HG02938 (cell line): ENCODE measurements around the gene ECD.

Experiments used
- ATAC-seq: cut with Tn5 transposase; IDR thresholded peaks from one replicate; pipeline ENCODE4 v1.9.1; 2021; ENCODE audit warnings: mild to moderate bottlenecking, moderate library complexity; ENCODE audit not compliant: unreplicated experiment

The ECD gene

GRCh38 chr10:73167783-73168464 lies at the start of gene ECD, which contains the start of gene FAM149B1:
ECD (minus strand) TSS chr10:73168008; CDS start chr10:73163937, 4,071 bp downstream.
FAM149B1 (plus strand) TSS chr10:73168119; CDS start chr10:73168340, 221 bp downstream.
- ATAC-seq, result peak; percentile 85

GRCh38 chr10:73215749-73216148 lies 47.9 kb upstream of the ECD start:
- ATAC-seq, result no peak

DNA sequence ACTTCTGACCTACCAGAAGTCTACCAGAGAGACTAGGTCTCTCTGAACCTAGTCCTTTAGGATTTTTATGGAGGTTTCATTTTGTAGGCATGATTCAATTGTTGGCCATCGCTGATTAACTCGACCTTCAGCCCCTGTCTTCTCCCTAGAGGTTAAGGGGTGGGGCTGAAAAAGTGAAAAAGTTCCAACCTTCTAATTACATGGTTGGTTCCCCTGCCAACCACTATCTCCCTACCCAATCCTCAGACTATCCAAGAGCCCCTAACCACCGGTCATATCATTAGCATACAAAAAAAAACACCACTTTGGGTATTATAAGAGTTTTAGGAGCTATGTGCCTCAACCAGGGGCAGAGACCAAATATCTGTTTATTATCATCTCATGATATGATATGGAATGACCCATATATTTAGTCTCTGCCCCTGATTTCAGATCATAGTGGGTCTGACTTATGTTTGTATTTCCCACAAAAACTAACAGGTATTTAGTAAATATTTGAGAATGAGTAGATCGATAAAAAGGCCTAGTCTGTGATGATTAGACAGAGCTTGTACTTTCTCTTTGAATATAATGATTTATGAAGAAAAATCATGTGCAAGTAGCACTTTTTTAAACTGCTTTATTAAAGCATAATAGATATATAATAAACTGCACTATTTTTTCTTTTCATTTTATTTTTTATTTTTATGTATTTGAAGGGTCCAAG lies 43.5 kb upstream of the ECD start:
- ATAC-seq, result no peak

DNA sequence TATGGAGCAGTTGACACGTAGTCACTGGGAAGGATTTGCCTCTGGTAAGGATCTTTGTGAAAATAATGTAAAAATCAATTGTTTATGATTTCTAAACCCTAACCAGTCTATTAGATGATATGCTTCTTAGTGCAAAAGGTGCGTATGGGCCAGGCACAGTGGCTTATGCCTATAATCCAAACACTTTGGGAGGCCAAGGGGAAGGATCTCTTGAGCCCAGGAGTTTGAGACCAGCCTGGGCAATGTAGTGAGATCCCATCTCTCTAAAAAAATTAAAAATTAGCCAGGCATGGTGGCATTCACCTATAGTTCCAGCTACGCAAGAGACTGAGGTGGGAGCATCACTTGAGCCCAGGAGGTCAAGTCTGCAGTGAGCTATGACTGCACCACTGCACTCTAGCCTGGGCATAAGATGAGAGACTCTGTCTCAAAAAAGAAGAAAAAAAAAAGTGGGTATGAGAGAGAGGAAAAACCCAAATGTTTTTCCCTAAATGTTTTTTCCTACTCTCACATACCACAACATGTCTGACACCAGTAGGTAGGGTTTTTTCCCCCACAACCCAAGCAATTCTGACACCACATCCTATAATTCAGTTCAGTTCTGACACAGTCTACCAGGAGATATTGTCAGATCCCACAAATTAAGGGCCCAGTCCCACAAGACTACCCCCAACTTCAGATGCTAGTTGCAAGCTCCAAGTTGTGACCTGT lies 42.7 kb upstream of the ECD start:
- ATAC-seq, result no peak

DNA sequence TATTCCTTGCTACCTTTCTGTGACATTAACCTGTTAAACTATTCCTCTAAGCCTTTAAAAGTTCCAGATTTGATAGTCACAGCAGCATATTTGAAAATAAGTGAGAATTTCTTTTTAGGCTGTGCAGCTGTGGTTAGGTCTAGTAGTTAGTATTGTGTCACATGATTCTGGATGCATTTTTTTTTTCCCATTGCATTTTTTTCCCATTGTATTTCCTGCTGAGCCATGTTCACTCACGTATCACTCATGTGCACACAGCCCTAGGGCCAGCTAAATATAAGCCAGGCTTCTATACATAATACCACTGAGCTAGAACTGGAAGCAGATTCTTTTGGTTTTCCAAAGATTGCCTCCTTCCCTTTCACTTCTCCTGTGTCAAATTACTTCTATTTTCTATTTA lies 41.9 kb upstream of the ECD start:
- no peak for ATAC-seq

DNA sequence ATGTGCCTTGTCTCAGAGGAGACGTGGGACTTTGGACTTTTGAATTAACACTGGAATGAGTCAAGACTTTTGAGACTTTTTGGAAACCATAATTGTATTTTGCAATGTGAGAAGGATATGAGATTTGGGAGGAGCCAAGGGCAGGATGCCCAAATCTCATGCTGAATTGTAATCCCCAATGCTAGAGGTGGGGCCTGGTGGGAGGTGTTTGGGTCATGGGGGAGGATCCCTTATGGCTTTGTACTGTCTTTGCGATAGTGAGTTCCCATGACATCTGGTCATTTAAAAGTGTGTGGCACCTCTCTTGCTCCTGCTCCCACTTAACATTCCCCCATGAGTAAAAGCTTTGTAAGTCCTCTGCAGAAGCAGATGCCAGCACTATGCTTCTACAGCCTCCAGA lies 40.1 kb upstream of the ECD start:
- no peak for ATAC-seq

DNA sequence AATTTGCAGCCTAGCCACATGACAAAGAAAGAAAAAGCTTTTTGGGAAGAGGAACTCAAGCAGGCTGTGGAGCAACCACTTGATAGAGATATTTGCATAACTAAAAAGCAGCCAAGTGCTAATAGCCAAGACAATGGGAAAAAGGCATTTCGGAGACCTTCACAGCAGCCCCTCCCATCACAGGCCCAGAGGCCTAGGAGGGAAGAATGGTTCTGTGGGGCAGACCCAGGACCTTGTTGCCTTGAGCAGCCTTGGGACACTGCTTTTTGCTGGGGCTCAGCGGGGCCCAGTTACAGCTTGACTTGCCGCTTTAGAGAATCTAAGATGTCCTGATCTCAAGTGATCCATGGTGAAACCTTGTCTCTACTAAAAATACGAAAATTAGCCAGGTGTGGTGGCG lies 38.6 kb upstream of the ECD start:
- no peak for ATAC-seq

DNA sequence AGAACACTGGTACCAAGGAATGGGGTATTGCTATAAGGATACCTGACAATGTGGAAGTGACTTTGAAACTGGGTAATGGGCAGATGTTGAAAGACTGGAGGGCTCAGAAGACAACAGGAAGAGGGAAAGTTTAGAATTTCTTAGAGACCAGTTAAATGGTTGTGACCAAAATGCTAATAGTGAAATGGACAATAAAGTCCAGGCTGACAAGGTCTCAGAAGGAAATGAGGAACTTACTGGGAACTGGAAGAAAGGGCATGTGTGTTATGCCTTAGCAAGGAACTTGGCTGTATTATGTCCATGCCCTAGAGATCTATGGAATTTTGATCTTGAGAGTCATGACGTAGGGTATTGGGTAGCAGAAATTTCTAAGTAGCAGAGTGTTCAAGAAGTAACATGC lies 38.1 kb upstream of the ECD start:
- no peak for ATAC-seq

GRCh38 chr10:73205081-73205480 lies 37.3 kb upstream of the ECD start:
- ATAC-seq, result no peak

- no peak for ATAC-seq
Measured at GRCh38 chr10:73190188-73190587, 22.4 kb upstream of the ECD start.

DNA sequence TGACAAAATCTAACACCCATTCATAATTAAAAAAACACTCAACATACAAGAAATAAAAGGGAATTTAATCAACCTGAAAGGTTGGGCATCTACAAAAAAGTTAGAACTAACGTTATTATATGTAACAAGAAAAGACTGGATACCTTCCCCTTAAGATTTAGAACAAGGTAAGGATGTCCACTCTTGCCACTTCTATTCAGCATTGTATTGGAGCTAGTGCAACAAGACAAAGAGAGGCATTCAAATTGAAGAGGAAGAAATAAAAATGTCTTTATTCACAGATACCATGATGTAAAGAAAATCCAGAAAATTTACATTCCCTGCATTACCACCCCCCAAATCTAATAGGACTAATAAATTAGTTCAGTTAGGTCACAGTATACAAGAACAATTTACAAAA lies 18.5 kb upstream of the ECD start:
- ATAC-seq, result no peak

GRCh38 chr10:73183667-73184281 lies 16.0 kb upstream of the ECD start:
- ATAC-seq, result no peak

GRCh38 chr10:73182568-73182967 lies 14.8 kb upstream of the ECD start:
- no peak for ATAC-seq

- no peak for ATAC-seq
Measured at GRCh38 chr10:73174148-73174925, 6.5 kb upstream of the ECD start.

GRCh38 chr10:73172867-73173266 lies 5.1 kb upstream of the ECD start:
- no peak for ATAC-seq

GRCh38 chr10:73169320-73169719 lies 1.5 kb upstream of the ECD start:
- no peak for ATAC-seq

DNA sequence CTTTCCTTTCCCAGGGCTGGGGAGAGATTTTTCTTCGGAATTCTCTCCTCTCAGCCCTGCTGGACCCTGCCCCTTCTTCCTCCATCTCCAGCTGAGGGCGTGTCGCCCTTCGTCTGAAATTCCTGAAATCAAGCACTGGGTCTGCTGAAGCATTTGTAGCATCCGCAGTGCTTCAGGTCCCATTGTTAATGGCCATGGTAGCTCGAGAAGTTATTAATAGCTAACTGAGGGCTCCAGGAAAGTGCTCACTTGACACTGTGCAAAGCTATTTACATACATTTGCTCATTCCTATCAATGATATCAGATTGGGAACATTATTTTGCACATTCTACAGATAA lies 626 bp upstream of the ECD start:
- ATAC-seq, result peak; percentile 14

DNA sequence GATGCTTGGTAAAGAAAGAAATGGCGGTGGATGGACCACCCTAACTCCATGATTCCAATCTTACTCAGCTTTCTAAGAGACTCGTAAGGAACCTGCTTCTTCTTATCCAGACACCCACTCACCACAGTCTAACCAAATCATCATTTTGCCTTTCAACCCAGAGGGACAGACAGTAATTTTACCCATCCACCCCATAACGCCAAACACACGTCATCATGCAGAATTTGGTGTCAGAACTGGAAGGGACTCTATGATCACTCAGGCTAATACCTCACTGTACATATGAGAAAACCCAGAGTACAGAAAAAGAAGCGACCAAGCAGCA lies 388 bp downstream of the ECD start:
- ATAC-seq, result no peak

- ATAC-seq, result no peak
Measured at GRCh38 chr10:73166972-73167371, 836 bp downstream of the ECD start.

GRCh38 chr10:73163096-73163495 lies 4.7 kb downstream of the ECD start:
- no peak for ATAC-seq

DNA sequence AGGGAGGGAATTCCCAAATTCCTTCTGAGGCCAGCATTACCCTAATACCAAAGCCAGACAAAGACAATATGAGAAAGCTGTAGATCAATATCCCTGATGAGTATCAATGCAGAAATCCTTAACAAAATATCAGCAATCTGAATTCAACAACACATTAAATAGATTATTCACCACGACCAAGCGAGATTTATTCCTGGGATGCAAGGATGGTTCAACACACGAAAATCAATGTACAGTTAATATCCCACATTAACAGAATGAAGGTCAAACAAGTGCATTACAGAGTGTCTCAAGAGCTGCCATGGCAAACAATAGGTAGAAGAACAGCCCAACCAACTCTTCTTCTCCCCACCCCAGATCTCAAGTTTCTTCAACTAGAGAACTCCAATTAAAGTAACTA lies 6.1 kb downstream of the ECD start:
- no peak for ATAC-seq
